Measurements from ENCODE around the gene METTL17.

DNA sequence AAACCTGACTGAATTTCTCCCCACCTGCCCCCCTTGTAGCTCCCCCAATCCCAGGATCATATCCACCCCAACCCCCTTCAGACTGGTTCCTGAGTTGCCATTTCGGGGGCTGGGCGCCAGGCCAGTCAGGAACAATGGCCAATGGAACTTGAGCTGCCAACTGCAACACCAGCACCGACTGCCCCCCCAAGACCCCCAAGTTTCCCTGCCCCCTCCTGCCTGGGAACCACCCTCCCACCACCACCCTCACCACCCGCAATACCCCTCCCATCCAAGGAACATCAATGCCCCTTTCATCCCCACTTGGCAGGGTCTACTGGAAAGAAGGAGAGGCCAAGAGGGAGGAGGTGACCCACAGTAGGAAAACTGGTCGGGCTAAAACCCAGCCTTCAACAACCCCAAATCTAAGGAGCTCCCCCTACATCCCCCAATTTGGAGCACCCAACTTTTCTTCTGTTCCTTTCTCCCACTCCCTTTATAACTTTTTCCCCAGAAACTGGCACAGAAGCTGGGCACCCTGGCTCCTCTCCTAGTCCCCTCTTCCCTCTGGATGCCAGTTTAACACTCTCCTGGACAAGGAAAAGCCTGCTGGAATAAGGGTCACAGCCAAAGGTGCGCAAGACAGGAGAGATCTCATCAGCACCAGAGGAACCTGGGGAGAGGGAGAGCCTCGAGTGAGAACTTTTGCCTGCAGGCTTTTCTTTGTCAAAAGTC is 36.7 kb downstream of the METTL17 start:
- TF ChIP-seq, protein P1, sequence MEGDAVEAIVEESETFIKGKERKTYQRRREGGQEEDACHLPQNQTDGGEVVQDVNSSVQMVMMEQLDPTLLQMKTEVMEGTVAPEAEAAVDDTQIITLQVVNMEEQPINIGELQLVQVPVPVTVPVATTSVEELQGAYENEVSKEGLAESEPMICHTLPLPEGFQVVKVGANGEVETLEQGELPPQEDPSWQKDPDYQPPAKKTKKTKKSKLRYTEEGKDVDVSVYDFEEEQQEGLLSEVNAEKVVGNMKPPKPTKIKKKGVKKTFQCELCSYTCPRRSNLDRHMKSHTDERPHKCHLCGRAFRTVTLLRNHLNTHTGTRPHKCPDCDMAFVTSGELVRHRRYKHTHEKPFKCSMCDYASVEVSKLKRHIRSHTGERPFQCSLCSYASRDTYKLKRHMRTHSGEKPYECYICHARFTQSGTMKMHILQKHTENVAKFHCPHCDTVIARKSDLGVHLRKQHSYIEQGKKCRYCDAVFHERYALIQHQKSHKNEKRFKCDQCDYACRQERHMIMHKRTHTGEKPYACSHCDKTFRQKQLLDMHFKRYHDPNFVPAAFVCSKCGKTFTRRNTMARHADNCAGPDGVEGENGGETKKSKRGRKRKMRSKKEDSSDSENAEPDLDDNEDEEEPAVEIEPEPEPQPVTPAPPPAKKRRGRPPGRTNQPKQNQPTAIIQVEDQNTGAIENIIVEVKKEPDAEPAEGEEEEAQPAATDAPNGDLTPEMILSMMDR (IDR thresholded peaks at IDR 0.05): no peak
- peak in 1 of 2 donors; percentile 39 for TF ChIP-seq POLR2A (IDR thresholded peaks at IDR 0.05)
